Hepatocyte (in vitro differentiated cells): ENCODE results near the gene SLC18A2.

Source experiments
- CTCF ChIP-seq: fragments of 200-600 bp; sonication (generic); IDR thresholded peaks from 2 replicates; pipeline ENCODE4 v1.5.1; 2016; ENCODE audit warnings: antibody characterized with exemption, mild to moderate bottlenecking; ENCODE audit not compliant: poor library complexity
- EZH2 ChIP-seq: fragments of 200-600 bp; sonication (generic); IDR thresholded peaks from 2 replicates; pipeline ENCODE4 v1.6.1; 2016; ENCODE audit warnings: antibody characterized with exemption, mild to moderate bottlenecking, borderline replicate concordance
- EZH2phosphoT487 ChIP-seq: fragments of 200-600 bp; sonication (generic); IDR thresholded peaks from one replicate; pipeline ENCODE4 v1.6.1; 2018; ENCODE audit warnings: antibody characterized with exemption, mild to moderate bottlenecking, low read depth, moderate library complexity; ENCODE audit not compliant: unreplicated experiment, severe bottlenecking

DNA sequence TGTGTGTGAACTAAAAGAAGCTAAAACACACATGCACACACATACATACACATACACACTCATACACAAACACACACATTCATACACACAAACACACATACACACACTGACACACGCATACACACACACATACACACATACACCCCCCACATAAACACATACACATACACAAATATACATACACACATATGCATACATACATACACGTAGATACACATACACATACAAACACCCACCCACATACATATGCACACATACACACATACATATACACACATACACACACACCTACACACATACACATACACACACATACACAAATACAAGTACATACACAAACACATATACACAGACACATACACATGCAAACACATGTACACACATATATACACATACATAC lies 28.0 kb downstream of the SLC18A2 start:
- TF ChIP-seq CTCF = no peak
- TF ChIP-seq EZH2 = no peak
- TF ChIP-seq EZH2phosphoT487 = no peak
